K562 (cell line): ENCODE results near the gene FBXW11. TPM values are rescaled to one million over a fixed set of nuclear protein-coding genes. Genes with fewer than 3 reads are reported as not detected.

Experiments
- BRD9 ChIP-seq: fragments of 450-650 bp; IDR thresholded peaks from 2 replicates; pipeline ENCODE4 v1.6.1; 2018; ENCODE audit warnings: low read depth; ENCODE audit not compliant: partially characterized antibody
- GABPA ChIP-seq: fragments of 200-800 bp; sonication (Bioruptor generic); conservative IDR thresholded peaks from 2 replicates; pipeline ENCODE4 v1.6.1; 2016; ENCODE audit warnings: low read depth, missing genetic modification characterization, missing compliant biosample characterization
- PRPF4 ChIP-seq: fragments of 200-400 bp; formaldehyde crosslinking; IDR thresholded peaks from one replicate; pipeline ENCODE4 v1.6.1; 2017; ENCODE audit warnings: low read length, low read depth, mild to moderate bottlenecking; ENCODE audit not compliant: insufficient read depth, poor library complexity, severe bottlenecking
- PYGO2 ChIP-seq: fragments of 450-650 bp; IDR thresholded peaks from 2 replicates; pipeline ENCODE4 v1.6.1; 2016; ENCODE audit warnings: mild to moderate bottlenecking, missing genetic modification characterization, moderate library complexity, missing compliant biosample characterization
- RBM22 ChIP-seq: fragments of 200-400 bp; formaldehyde crosslinking; IDR thresholded peaks from 2 replicates; pipeline ENCODE4 v1.6.1; 2018; ENCODE audit warnings: low read length, low read depth; ENCODE audit not compliant: poor library complexity, severe bottlenecking
- SRSF1 ChIP-seq: fragments of 200-400 bp; formaldehyde crosslinking; IDR thresholded peaks from 2 replicates; pipeline ENCODE4 v1.6.1; 2017; ENCODE audit warnings: mild to moderate bottlenecking, low read depth, low read length, moderate library complexity
- STAG1 ChIP-seq: sonication (generic); formaldehyde crosslinking; IDR thresholded peaks from 2 replicates; pipeline ENCODE4 v1.5.0; 2020; ENCODE audit warnings: missing genetic modification reagents, borderline replicate concordance
- ZNF134 ChIP-seq: fragments of 250-450 bp; sonication (Bioruptor Pico); conservative IDR thresholded peaks from 2 replicates; pipeline ENCODE4 v1.4.0; 2020
- ZNF347 ChIP-seq: fragments of 450-650 bp; formaldehyde crosslinking; IDR thresholded peaks from 2 replicates; pipeline ENCODE4 v1.4.0; 2020; ENCODE audit warnings: low read depth, mild to moderate bottlenecking, moderate library complexity
- ZNF57 ChIP-seq: fragments of 450-650 bp; formaldehyde crosslinking; IDR thresholded peaks from 2 replicates; pipeline ENCODE4 v1.4.0; 2020; ENCODE audit warnings: mild to moderate bottlenecking, moderate library complexity
- polyA plus RNA-seq, 8 experiments: library from polyadenylated mRNA; depleted of rRNA in 4 of 8; stranded (reverse) in 5 of 8; unstranded in 3 of 8; fragments of >200 nt; fragmentation: Nextera tagmentation in 2 of 8; fragmentation: Illumina TruSeq in 1 of 8; extraction: Ambion mirVana in 2 of 8; extraction: Trizol in 1 of 8; gene quantifications; 2 replicates each; pipeline versions ENCODE4 v1.2.1 to v1.2.3, GENCODE V29; 2011 to 2014; ENCODE audit warnings: inconsistent platforms in 1 of 8, missing spikeins in 1 of 8
- total RNA-seq, 7 experiments: library from RNA; depleted of rRNA in 6 of 7; stranded (reverse); fragments of >200 nt in 6 of 7; fragmentation: Illumina TruSeq in 2 of 7; extraction: Trizol in 2 of 7; gene quantifications; 2 replicates each; pipeline versions ENCODE4 v1.2.1 to v1.2.3, GENCODE V29; 2011 to 2021; ENCODE audit warnings: low replicate concordance in 1 of 7
- TF ChIP-seq, protein P1 (sequence below): fragments of 250-450 bp; sonication (Bioruptor Pico); IDR thresholded peaks from 2 replicates; pipeline ENCODE4 v1.4.0; 2020; ENCODE audit warnings: mild to moderate bottlenecking, moderate library complexity
- TF ChIP-seq, protein P2 (sequence below): sonication (generic); formaldehyde crosslinking; IDR thresholded peaks from 2 replicates; pipeline ENCODE4 v1.8.0; 2023; ENCODE audit warnings: mild to moderate bottlenecking, missing genetic modification reagents
- TF ChIP-seq, protein P3 (sequence below), 2 experiments: fragments of 450-650 bp in 1 of 2; sonication (generic) in 1 of 2; formaldehyde crosslinking in 1 of 2; IDR thresholded peaks in 1 of 2; conservative IDR thresholded peaks in 1 of 2; 2 replicates each; pipeline versions ENCODE4 v1.6.1 to v1.8.1; 2016 to 2023; ENCODE audit warnings: mild to moderate bottlenecking in 2 of 2, moderate library complexity in 2 of 2, inconsistent platforms in 1 of 2, missing genetic modification reagents in 1 of 2
- TF ChIP-seq, protein P4 (sequence below): IDR thresholded peaks from 3 replicates; pipeline ENCODE4 v1.6.1; 2011; ENCODE audit warnings: borderline replicate concordance, mild to moderate bottlenecking, moderate library complexity; ENCODE audit not compliant: insufficient read length; ENCODE audit errors: extremely low read depth

The FBXW11 gene
- total and polyA plus RNA-seq, 9 of the 15 experiments (the other 6 are each of a cell fraction or from before 2014, with no cell fraction given) = 3.0 to 28.6 (median 23.6) TPM

GRCh38 chr5:172006321-172007174 is at the start of gene FBXW11 (continued):
- TF ChIP-seq, protein P1, sequence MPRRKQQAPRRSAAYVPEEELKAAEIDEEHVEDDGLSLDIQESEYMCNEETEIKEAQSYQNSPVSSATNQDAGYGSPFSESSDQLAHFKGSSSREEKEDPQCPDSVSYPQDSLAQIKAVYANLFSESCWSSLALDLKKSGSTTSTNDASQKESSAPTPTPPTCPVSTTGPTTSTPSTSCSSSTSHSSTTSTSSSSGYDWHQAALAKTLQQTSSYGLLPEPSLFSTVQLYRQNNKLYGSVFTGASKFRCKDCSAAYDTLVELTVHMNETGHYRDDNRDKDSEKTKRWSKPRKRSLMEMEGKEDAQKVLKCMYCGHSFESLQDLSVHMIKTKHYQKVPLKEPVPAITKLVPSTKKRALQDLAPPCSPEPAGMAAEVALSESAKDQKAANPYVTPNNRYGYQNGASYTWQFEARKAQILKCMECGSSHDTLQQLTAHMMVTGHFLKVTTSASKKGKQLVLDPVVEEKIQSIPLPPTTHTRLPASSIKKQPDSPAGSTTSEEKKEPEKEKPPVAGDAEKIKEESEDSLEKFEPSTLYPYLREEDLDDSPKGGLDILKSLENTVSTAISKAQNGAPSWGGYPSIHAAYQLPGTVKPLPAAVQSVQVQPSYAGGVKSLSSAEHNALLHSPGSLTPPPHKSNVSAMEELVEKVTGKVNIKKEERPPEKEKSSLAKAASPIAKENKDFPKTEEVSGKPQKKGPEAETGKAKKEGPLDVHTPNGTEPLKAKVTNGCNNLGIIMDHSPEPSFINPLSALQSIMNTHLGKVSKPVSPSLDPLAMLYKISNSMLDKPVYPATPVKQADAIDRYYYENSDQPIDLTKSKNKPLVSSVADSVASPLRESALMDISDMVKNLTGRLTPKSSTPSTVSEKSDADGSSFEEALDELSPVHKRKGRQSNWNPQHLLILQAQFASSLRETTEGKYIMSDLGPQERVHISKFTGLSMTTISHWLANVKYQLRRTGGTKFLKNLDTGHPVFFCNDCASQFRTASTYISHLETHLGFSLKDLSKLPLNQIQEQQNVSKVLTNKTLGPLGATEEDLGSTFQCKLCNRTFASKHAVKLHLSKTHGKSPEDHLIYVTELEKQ (CRISPR knock-in tag) = no peak
- no peak for TF ChIP-seq ZNF347 (CRISPR knock-in tag)
- TF ChIP-seq, protein P2, sequence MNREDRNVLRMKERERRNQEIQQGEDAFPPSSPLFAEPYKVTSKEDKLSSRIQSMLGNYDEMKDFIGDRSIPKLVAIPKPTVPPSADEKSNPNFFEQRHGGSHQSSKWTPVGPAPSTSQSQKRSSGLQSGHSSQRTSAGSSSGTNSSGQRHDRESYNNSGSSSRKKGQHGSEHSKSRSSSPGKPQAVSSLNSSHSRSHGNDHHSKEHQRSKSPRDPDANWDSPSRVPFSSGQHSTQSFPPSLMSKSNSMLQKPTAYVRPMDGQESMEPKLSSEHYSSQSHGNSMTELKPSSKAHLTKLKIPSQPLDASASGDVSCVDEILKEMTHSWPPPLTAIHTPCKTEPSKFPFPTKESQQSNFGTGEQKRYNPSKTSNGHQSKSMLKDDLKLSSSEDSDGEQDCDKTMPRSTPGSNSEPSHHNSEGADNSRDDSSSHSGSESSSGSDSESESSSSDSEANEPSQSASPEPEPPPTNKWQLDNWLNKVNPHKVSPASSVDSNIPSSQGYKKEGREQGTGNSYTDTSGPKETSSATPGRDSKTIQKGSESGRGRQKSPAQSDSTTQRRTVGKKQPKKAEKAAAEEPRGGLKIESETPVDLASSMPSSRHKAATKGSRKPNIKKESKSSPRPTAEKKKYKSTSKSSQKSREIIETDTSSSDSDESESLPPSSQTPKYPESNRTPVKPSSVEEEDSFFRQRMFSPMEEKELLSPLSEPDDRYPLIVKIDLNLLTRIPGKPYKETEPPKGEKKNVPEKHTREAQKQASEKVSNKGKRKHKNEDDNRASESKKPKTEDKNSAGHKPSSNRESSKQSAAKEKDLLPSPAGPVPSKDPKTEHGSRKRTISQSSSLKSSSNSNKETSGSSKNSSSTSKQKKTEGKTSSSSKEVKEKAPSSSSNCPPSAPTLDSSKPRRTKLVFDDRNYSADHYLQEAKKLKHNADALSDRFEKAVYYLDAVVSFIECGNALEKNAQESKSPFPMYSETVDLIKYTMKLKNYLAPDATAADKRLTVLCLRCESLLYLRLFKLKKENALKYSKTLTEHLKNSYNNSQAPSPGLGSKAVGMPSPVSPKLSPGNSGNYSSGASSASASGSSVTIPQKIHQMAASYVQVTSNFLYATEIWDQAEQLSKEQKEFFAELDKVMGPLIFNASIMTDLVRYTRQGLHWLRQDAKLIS = peak; percentile 64; the same call in 1 of the 2 replicates
- TF ChIP-seq, protein P3, sequence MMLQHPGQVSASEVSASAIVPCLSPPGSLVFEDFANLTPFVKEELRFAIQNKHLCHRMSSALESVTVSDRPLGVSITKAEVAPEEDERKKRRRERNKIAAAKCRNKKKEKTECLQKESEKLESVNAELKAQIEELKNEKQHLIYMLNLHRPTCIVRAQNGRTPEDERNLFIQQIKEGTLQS (IDR thresholded peaks at IDR 0.05) = no peak
- TF ChIP-seq, protein P3 (CRISPR knock-in tag; conservative IDR thresholded peaks at IDR 0.05) = no peak
- no peak for TF ChIP-seq BRD9
- TF ChIP-seq ZNF134 = peak; percentile 70
- 0 out of 2 replicates have a peak, but pooled peaks have one; percentile 17 for TF ChIP-seq PYGO2 (tag)
- TF ChIP-seq GABPA (tag) = peak; percentile 99
- TF ChIP-seq SRSF1 = no peak
- no peak for TF ChIP-seq STAG1 (CRISPR knock-in tag)
- TF ChIP-seq ZNF57 (CRISPR knock-in tag) = 0 out of 2 replicates have a peak, but pooled peaks have one; percentile 42
- TF ChIP-seq, protein P4, sequence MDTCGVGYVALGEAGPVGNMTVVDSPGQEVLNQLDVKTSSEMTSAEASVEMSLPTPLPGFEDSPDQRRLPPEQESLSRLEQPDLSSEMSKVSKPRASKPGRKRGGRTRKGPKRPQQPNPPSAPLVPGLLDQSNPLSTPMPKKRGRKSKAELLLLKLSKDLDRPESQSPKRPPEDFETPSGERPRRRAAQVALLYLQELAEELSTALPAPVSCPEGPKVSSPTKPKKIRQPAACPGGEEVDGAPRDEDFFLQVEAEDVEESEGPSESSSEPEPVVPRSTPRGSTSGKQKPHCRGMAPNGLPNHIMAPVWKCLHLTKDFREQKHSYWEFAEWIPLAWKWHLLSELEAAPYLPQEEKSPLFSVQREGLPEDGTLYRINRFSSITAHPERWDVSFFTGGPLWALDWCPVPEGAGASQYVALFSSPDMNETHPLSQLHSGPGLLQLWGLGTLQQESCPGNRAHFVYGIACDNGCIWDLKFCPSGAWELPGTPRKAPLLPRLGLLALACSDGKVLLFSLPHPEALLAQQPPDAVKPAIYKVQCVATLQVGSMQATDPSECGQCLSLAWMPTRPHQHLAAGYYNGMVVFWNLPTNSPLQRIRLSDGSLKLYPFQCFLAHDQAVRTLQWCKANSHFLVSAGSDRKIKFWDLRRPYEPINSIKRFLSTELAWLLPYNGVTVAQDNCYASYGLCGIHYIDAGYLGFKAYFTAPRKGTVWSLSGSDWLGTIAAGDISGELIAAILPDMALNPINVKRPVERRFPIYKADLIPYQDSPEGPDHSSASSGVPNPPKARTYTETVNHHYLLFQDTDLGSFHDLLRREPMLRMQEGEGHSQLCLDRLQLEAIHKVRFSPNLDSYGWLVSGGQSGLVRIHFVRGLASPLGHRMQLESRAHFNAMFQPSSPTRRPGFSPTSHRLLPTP = no peak
- TF ChIP-seq RBM22 = no peak
- no peak for TF ChIP-seq PRPF4
